PC-9 (cell line): ENCODE results near the gene PRAMEF5.
"Not testable (repeated sequence)": the region's sequence is repeated elsewhere in the genome, so short reads cannot be mapped to it uniquely, and the experiment has no call there.

Experiments
- CTCF ChIP-seq: fragments of 200-600 bp; sonication (generic); conservative IDR thresholded peaks from 2 replicates; pipeline ENCODE4 v1.6.1; 2017; ENCODE audit warnings: mixed run types, antibody characterized with exemption, mild to moderate bottlenecking, moderate library complexity
- EZH2 ChIP-seq: fragments of 200-600 bp; sonication (generic); IDR thresholded peaks from 2 replicates; pipeline ENCODE4 v1.8.0; 2017; ENCODE audit warnings: antibody characterized with exemption, low read depth

- not testable (repeated sequence) for TF ChIP-seq CTCF, EZH2
These were observed 25.6 kb downstream of the PRAMEF5 start for GRCh38 chr1:13279617-13280016.
